H9 (cell line): ENCODE measurements around the gene RNF208. TPM values are rescaled to one million over a fixed set of nuclear protein-coding genes. Genes with fewer than 3 reads are reported as not detected.

Source experiments
- DNase-seq: peaks from one replicate; pipeline ENCODE4 v3.0.0-alpha.2; 2017
- H2AFZ ChIP-seq: one replicate; pipeline ENCODE4 v1.6.1; 2013; ENCODE audit warnings: mild to moderate bottlenecking, low read length, control low read depth, moderate library complexity
- H2AK5ac ChIP-seq: 2 replicates; pipeline ENCODE4 v1.6.1; 2013; ENCODE audit warnings: low read length, control low read depth, mixed read lengths; ENCODE audit not compliant: insufficient read length
- H2BK120ac ChIP-seq: one replicate; pipeline ENCODE4 v1.6.1; 2013; ENCODE audit warnings: low read depth, mild to moderate bottlenecking, low read length, control low read depth, inconsistent platforms; ENCODE audit not compliant: poor library complexity, severe bottlenecking
- H2BK12ac ChIP-seq: 2 replicates; pipeline ENCODE4 v1.6.1; 2013; ENCODE audit warnings: low read length, control low read depth, mixed read lengths, low read depth; ENCODE audit not compliant: insufficient read length
- H2BK15ac ChIP-seq: 2 replicates; pipeline ENCODE4 v1.6.1; 2013; ENCODE audit warnings: low read depth, low read length, control low read depth
- H2BK20ac ChIP-seq: one replicate; pipeline ENCODE4 v1.6.1; 2013; ENCODE audit warnings: low read depth, mild to moderate bottlenecking, low read length, control low read depth, inconsistent platforms; ENCODE audit not compliant: poor library complexity, severe bottlenecking
- H2BK5ac ChIP-seq: 2 replicates; pipeline ENCODE4 v1.6.1; 2013; ENCODE audit warnings: low read length, control low read depth, mixed read lengths; ENCODE audit not compliant: insufficient read length
- H3K14ac ChIP-seq: 2 replicates; pipeline ENCODE4 v1.6.1; 2013; ENCODE audit warnings: low read length, control low read depth; ENCODE audit not compliant: insufficient read depth
- H3K18ac ChIP-seq: 2 replicates; pipeline ENCODE4 v1.6.1; 2013; ENCODE audit warnings: low read depth, mild to moderate bottlenecking, mixed read lengths, low read length, control low read depth; ENCODE audit not compliant: insufficient read length
- H3K23ac ChIP-seq: 2 replicates; pipeline ENCODE4 v1.6.1; 2013; ENCODE audit warnings: low read length, control low read depth, mixed read lengths, low read depth; ENCODE audit not compliant: insufficient read length
- H3K23me2 ChIP-seq: 2 replicates; pipeline ENCODE4 v1.6.1; 2013; ENCODE audit warnings: low read depth, mild to moderate bottlenecking, mixed read lengths, low read length, control low read depth; ENCODE audit not compliant: insufficient read length, poor library complexity, severe bottlenecking
- H3K27ac ChIP-seq: 2 replicates; pipeline ENCODE4 v1.5.1; 2013; ENCODE audit warnings: low read length, control low read depth, mixed read lengths, low read depth; ENCODE audit not compliant: insufficient read length
- H3K27me3 ChIP-seq: 2 replicates; pipeline ENCODE4 v1.6.1; 2013; ENCODE audit warnings: low read length, control low read depth, inconsistent platforms; ENCODE audit not compliant: insufficient read depth
- H3K4ac ChIP-seq: 2 replicates; pipeline ENCODE4 v1.6.1; 2013; ENCODE audit warnings: low read depth, mild to moderate bottlenecking, control low read depth, inconsistent platforms, low read length, moderate library complexity
- H3K4me1 ChIP-seq: 2 replicates; pipeline ENCODE4 v1.6.1; 2013; ENCODE audit warnings: low read length, control low read depth, inconsistent platforms; ENCODE audit not compliant: insufficient read depth
- H3K4me2 ChIP-seq: 2 replicates; pipeline ENCODE4 v1.6.1; 2013; ENCODE audit warnings: low read length, control low read depth, mixed read lengths; ENCODE audit not compliant: insufficient read length, insufficient read depth
- H3K56ac ChIP-seq: 2 replicates; pipeline ENCODE4 v1.6.1; 2013; ENCODE audit warnings: low read depth, mild to moderate bottlenecking, mixed read lengths, low read length, control low read depth; ENCODE audit not compliant: insufficient read length
- H3K79me1 ChIP-seq: 2 replicates; pipeline ENCODE4 v1.6.1; 2013; ENCODE audit warnings: low read depth, mild to moderate bottlenecking, moderate library complexity, low read length, control low read depth, inconsistent platforms; ENCODE audit not compliant: insufficient read depth, poor library complexity, severe bottlenecking
- H3K79me2 ChIP-seq: 2 replicates; pipeline ENCODE4 v1.6.1; 2013; ENCODE audit warnings: low read length, control low read depth, inconsistent platforms; ENCODE audit not compliant: insufficient read depth
- H3K9ac ChIP-seq: 2 replicates; pipeline ENCODE4 v1.6.1; 2013; ENCODE audit warnings: low read length, control low read depth, mixed read lengths; ENCODE audit not compliant: insufficient read length; ENCODE audit errors: extremely low read depth
- H3K9me3 ChIP-seq: one replicate; pipeline ENCODE4 v1.6.1; 2013; ENCODE audit warnings: low read depth, low read length, inconsistent platforms; ENCODE audit not compliant: control insufficient read depth
- H3T11ph ChIP-seq: one replicate; pipeline ENCODE4 v1.6.1; 2013; ENCODE audit warnings: mild to moderate bottlenecking, low read length, control low read depth, inconsistent platforms
- H4K20me1 ChIP-seq: one replicate; pipeline ENCODE4 v1.6.1; 2013; ENCODE audit not compliant: control insufficient read depth, insufficient read length, insufficient read depth
- H4K5ac ChIP-seq: 2 replicates; pipeline ENCODE4 v1.6.1; 2013; ENCODE audit warnings: low read depth, mild to moderate bottlenecking, mixed read lengths, low read length, control low read depth; ENCODE audit not compliant: insufficient read length
- H4K8ac ChIP-seq: replicated peaks from 2 replicates; pipeline ENCODE4 v1.6.1; 2013; ENCODE audit warnings: low read length, control low read depth, mixed read lengths, low read depth; ENCODE audit not compliant: insufficient read length
- H4K91ac ChIP-seq: 2 replicates; pipeline ENCODE4 v1.6.1; 2013; ENCODE audit warnings: low read depth, mild to moderate bottlenecking, moderate library complexity, mixed read lengths, low read length, control low read depth; ENCODE audit not compliant: insufficient read length
- H3K27ac Mint-ChIP-seq, 3 experiments: 2 replicates in 2 of 3; 3 replicates in 1 of 3; pipeline ENCODE4 v1.8.0; 2020 to 2021; ENCODE audit warnings: mixed read lengths in 3 of 3, mild to moderate bottlenecking in 1 of 3, moderate library complexity in 1 of 3
- H3K27me3 Mint-ChIP-seq: 2 replicates; pipeline ENCODE4 v1.8.0; 2021; ENCODE audit warnings: low read depth, mild to moderate bottlenecking, moderate library complexity, mixed read lengths
- H3K36me3 Mint-ChIP-seq, 3 experiments: 2 replicates in 2 of 3; 3 replicates in 1 of 3; pipeline ENCODE4 v1.8.0; 2020 to 2021; ENCODE audit warnings: low read depth in 3 of 3, mixed read lengths in 3 of 3; ENCODE audit not compliant: insufficient read depth in 1 of 3
- H3K4me1 Mint-ChIP-seq, 2 experiments: 2 replicates each; pipeline ENCODE4 v1.8.0; 2020; ENCODE audit warnings: mixed read lengths in 2 of 2
- H3K4me3 Mint-ChIP-seq, 2 experiments: 2 replicates in 1 of 2; 3 replicates in 1 of 2; pipeline ENCODE4 v1.8.0; 2020 to 2021; ENCODE audit warnings: mild to moderate bottlenecking in 2 of 2, mixed read lengths in 2 of 2, moderate library complexity in 1 of 2
- H3K9me3 Mint-ChIP-seq, 2 experiments: 2 replicates in 1 of 2; 3 replicates in 1 of 2; pipeline ENCODE4 v1.8.0; 2020; ENCODE audit warnings: mild to moderate bottlenecking in 2 of 2, mixed read lengths in 2 of 2, moderate library complexity in 1 of 2
- CTCF ChIP-seq: fragments of 200-600 bp; sonication (generic); conservative IDR thresholded peaks from 3 replicates; pipeline ENCODE4 v1.8.0; 2021; ENCODE audit warnings: antibody characterized with exemption, mild to moderate bottlenecking
- WGBS: extraction: QIAGEN DNeasy Blood & Tissue Kit; methylation state at CpG from one replicate; pipeline ENCODE4 v1.1.7; 2013; ENCODE audit warnings: missing lambda C conversion rate, low lambda C conversion rate, mixed read lengths; ENCODE audit not compliant: insufficient read length; ENCODE audit errors: extremely low coverage; 5-methylcytosine and 5-hydroxymethylcytosine counted together
- total RNA-seq: library from RNA; stranded (reverse); gene quantifications from 2 replicates; pipeline ENCODE4 v1.2.1, GENCODE V29; 2021

Gene RNF208
- total RNA-seq, 1 experiment from 2014 or later: 7.7 TPM

GRCh38 chr9:137212520-137212919 lies 9.5 kb downstream of the RNF208 start:
- no peaks in the 10 kb centered on the region for H4K20me1 ChIP-seq
- H3K56ac ChIP-seq: no peak overlapping the region
- no peaks in the 10 kb centered on the region for H3K27me3 ChIP-seq
- TF ChIP-seq CTCF: no peak; the same call in 2 of the 3 replicates
- H3K23ac ChIP-seq: no peak overlapping the region
- H3K14ac ChIP-seq: no peak overlapping the region
- no peak overlapping the region for H4K91ac ChIP-seq
- H3K23me2 ChIP-seq: no peaks in the 10 kb centered on the region
- no peak overlapping the region for H3K4ac ChIP-seq
- DNase-seq: no peak
- H3T11ph ChIP-seq: no peak overlapping the region
- Mint-ChIP-seq H3K9me3 (no peaks in the 10 kb centered on the region), H3K4me1 (peaks cover 4 to 5% of the 10 kb centered on the region in 2 experiments), H3K27ac (no peak overlapping the region), H3K4me3 (no peak overlapping the region), H3K27me3 (no peaks in the 10 kb centered on the region), H3K36me3 (peaks cover 6 to 41% (median 32%) of the 10 kb centered on the region in 3 experiments; a peak in 6 of 7 replicates)
- no peaks in the 10 kb centered on the region for H3K9me3 ChIP-seq
- peaks cover under 1% of the 10 kb centered on the region for H3K79me1 ChIP-seq
- H3K4me2 ChIP-seq: no peak overlapping the region
- no peak overlapping the region for H2AFZ ChIP-seq
- H2BK12ac ChIP-seq: no peak overlapping the region
- H3K27ac ChIP-seq: no peak overlapping the region
- H3K18ac ChIP-seq: no peak overlapping the region
- H2BK5ac ChIP-seq: no peak overlapping the region
- H4K5ac ChIP-seq: no peak overlapping the region
- H3K4me1 ChIP-seq: no peaks in the 10 kb centered on the region; the same call in 1 of the 2 replicates
- H2BK120ac ChIP-seq: no peak overlapping the region
- no peak overlapping the region for H4K8ac ChIP-seq
- no peaks in the 10 kb centered on the region for H3K79me2 ChIP-seq
- no peak overlapping the region for H2BK15ac ChIP-seq
- no peak overlapping the region for H3K9ac ChIP-seq
- WGBS: no CpG with 5 or more reads among the region's 21 CpGs
- H2BK20ac ChIP-seq: no peak overlapping the region
- H2AK5ac ChIP-seq: no peak overlapping the region
